Suprapubic skin (tissue), 4 donors: Measurements from ENCODE around the gene PLA2G5. TPM values are rescaled to one million over a fixed set of nuclear protein-coding genes. Genes with fewer than 3 reads are reported as not detected.

Experiments
- DNase-seq, 2 donors: peaks; one replicate each; pipeline ENCODE4 v3.0.0-alpha.2; 2019; ENCODE audit warnings: low spot score in 2 of 2
- H3K27ac ChIP-seq: fragments of 200-600 bp; sonication (generic); one replicate; pipeline ENCODE4 v1.5.1; 2019
- H3K27me3 ChIP-seq: fragments of 200-600 bp; sonication (generic); one replicate; pipeline ENCODE4 v1.5.1; 2019
- H3K36me3 ChIP-seq: fragments of 200-600 bp; sonication (generic); one replicate; pipeline ENCODE4 v1.5.1; 2019
- H3K4me1 ChIP-seq: fragments of 200-600 bp; sonication (generic); one replicate; pipeline ENCODE4 v1.5.1; 2019
- H3K4me3 ChIP-seq: fragments of 200-600 bp; sonication (generic); one replicate; pipeline ENCODE4 v1.5.1; 2019; ENCODE audit warnings: mild to moderate bottlenecking
- H3K9me3 ChIP-seq: fragments of 200-600 bp; sonication (generic); one replicate; pipeline ENCODE4 v1.5.1; 2019
- CTCF ChIP-seq, 2 donors: fragments of 200-600 bp in 1 of 2; fragments of 450-650 bp in 1 of 2; sonication (generic) in 1 of 2; IDR thresholded peaks; one replicate each; pipeline ENCODE4 v1.5.1; 2016 to 2019; ENCODE audit warnings: antibody characterized with exemption in 2 of 2, mild to moderate bottlenecking in 1 of 2, moderate library complexity in 1 of 2
- EP300 ChIP-seq: sonication (generic); formaldehyde crosslinking; IDR thresholded peaks from one replicate; pipeline ENCODE4 v1.6.1; 2017; ENCODE audit warnings: antibody characterized with exemption
- POLR2A ChIP-seq, 2 donors: fragments of 450-650 bp; IDR thresholded peaks; one replicate each; pipeline ENCODE4 v1.6.1; 2017; ENCODE audit warnings: antibody characterized with exemption in 2 of 2, mild to moderate bottlenecking in 2 of 2, moderate library complexity in 2 of 2
- POLR2AphosphoS5 ChIP-seq, 3 donors: sonication (generic); formaldehyde crosslinking; IDR thresholded peaks; one replicate each; pipeline ENCODE4 v1.6.1; 2017; ENCODE audit warnings: antibody characterized with exemption in 3 of 3
- WGBS: methylation state at CpG from one replicate; pipeline ENCODE4 v1.1.5; 2018; 5-methylcytosine and 5-hydroxymethylcytosine counted together
- total RNA-seq, 4 donors: library from RNA; depleted of rRNA; stranded (reverse); fragments of >200 nt; gene quantifications; one replicate each; pipeline ENCODE4 v1.1.0, GENCODE V29; 2016

Gene PLA2G5
- total RNA-seq, 4 donors from 2014 or later, result 0.79 to 4.2 TPM; not detected in 2

- TF ChIP-seq CTCF (IDR thresholded peaks at IDR 0.05), result no peak
- TF ChIP-seq EP300, result no peak
- TF ChIP-seq POLR2AphosphoS5 (IDR thresholded peaks at IDR 0.05), result no peak
- TF ChIP-seq POLR2A (IDR thresholded peaks at IDR 0.05), result no peak
- Histone ChIP-seq H3K27me3 (peaks cover 3% of the 10 kb centered on the region), H3K27ac (no peak overlapping the region), H3K36me3 (no peaks in the 10 kb centered on the region), H3K4me1 (no peaks in the 10 kb centered on the region), H3K4me3 (no peak overlapping the region), H3K9me3 (no peaks in the 10 kb centered on the region)
- WGBS, result 92% methylated on average over 2 of the region's 2 CpGs
- DNase-seq, result no peak
Measured at GRCh38 chr1:20073256-20073655, 3.3 kb downstream of the PLA2G5 start.

- Histone ChIP-seq H3K36me3 (no peaks in the 10 kb centered on the region), H3K9me3 (no peaks in the 10 kb centered on the region), H3K4me1 (no peaks in the 10 kb centered on the region), H3K4me3 (no peak overlapping the region), H3K27ac (peak overlapping the region; percentile 6), H3K27me3 (peaks cover 8% of the 10 kb centered on the region)
- 60% methylated on average over 11 of the region's 11 CpGs for WGBS
- no peak for DNase-seq
- TF ChIP-seq POLR2A (IDR thresholded peaks at IDR 0.05), result no peak
- TF ChIP-seq EP300, result no peak
- no peak for TF ChIP-seq CTCF (IDR thresholded peaks at IDR 0.05)
- no peak for TF ChIP-seq POLR2AphosphoS5 (IDR thresholded peaks at IDR 0.05)
Measured at GRCh38 chr1:20074055-20074724, 4.2 kb downstream of the PLA2G5 start.

GRCh38 chr1:20074725-20075171 is 4.8 kb downstream of the PLA2G5 start:
- Histone ChIP-seq H3K4me1 (no peaks in the 10 kb centered on the region), H3K4me3 (no peak overlapping the region), H3K36me3 (no peaks in the 10 kb centered on the region), H3K9me3 (no peaks in the 10 kb centered on the region), H3K27me3 (peaks cover 8% of the 10 kb centered on the region), H3K27ac (peak overlapping the region; percentile 41)
- DNase-seq, result peak in 1 of 2 donors; percentile 77
- no peak for TF ChIP-seq EP300
- no peak for TF ChIP-seq POLR2AphosphoS5 (IDR thresholded peaks at IDR 0.05)
- TF ChIP-seq POLR2A (IDR thresholded peaks at IDR 0.05), result no peak
- TF ChIP-seq CTCF (IDR thresholded peaks at IDR 0.05), result no peak
- 53% methylated on average over 8 of the region's 8 CpGs for WGBS

- Histone ChIP-seq H3K4me1 (no peaks in the 10 kb centered on the region), H3K27ac (no peak overlapping the region), H3K36me3 (no peaks in the 10 kb centered on the region), H3K9me3 (no peaks in the 10 kb centered on the region), H3K4me3 (no peak overlapping the region), H3K27me3 (peaks cover 8% of the 10 kb centered on the region)
- DNase-seq, result peak in 1 of 2 donors; percentile 23
- 91% methylated on average over 2 of the region's 2 CpGs for WGBS
- TF ChIP-seq EP300 (no peak), POLR2AphosphoS5 (IDR thresholded peaks at IDR 0.05) (no peak), CTCF (IDR thresholded peaks at IDR 0.05) (no peak), POLR2A (IDR thresholded peaks at IDR 0.05) (no peak)
Measured at GRCh38 chr1:20075345-20075744, 5.4 kb downstream of the PLA2G5 start.

- peaks cover 8% of the 10 kb centered on the region for H3K27me3 ChIP-seq
- H3K4me3 ChIP-seq, result no peak overlapping the region
- TF ChIP-seq EP300 (no peak), CTCF (IDR thresholded peaks at IDR 0.05) (no peak), POLR2A (IDR thresholded peaks at IDR 0.05) (no peak), POLR2AphosphoS5 (IDR thresholded peaks at IDR 0.05) (no peak)
- H3K9me3 ChIP-seq, result no peaks in the 10 kb centered on the region
- no peaks in the 10 kb centered on the region for H3K36me3 ChIP-seq
- no peaks in the 10 kb centered on the region for H3K4me1 ChIP-seq
- H3K27ac ChIP-seq, result no peak overlapping the region
- WGBS, result 57% methylated on average over 5 of the region's 5 CpGs
- DNase-seq, result no peak
Measured at GRCh38 chr1:20076223-20076622, 6.2 kb downstream of the PLA2G5 start.
